Hepatocyte (in vitro differentiated cells): ENCODE data around the gene APBA1. TPM values are rescaled to one million over a fixed set of nuclear protein-coding genes. Genes with fewer than 3 reads are reported as not detected.

Experiments
- DNase-seq: peaks from one replicate; pipeline ENCODE4 v3.0.0-alpha.2; 2016; ENCODE audit warnings: low spot score
- H2AFZ ChIP-seq: fragments of 200-600 bp; sonication (generic); 2 replicates; pipeline ENCODE4 v1.6.0; 2016; ENCODE audit warnings: antibody characterized with exemption, mild to moderate bottlenecking
- H3K27ac ChIP-seq: fragments of 200-600 bp; sonication (generic); 2 replicates; pipeline ENCODE4 v1.5.1; 2016; ENCODE audit warnings: mild to moderate bottlenecking
- H3K27me3 ChIP-seq: fragments of 200-600 bp; sonication (generic); 2 replicates; pipeline ENCODE4 v1.6.1; 2016
- H3K36me3 ChIP-seq: fragments of 200-600 bp; sonication (generic); replicated peaks from 2 replicates; pipeline ENCODE4 v1.5.1; 2016; ENCODE audit warnings: low read depth; ENCODE audit not compliant: insufficient read depth
- H3K4me1 ChIP-seq: fragments of 200-600 bp; sonication (generic); 2 replicates; pipeline ENCODE4 v1.5.1; 2016; ENCODE audit warnings: mild to moderate bottlenecking, moderate library complexity; ENCODE audit not compliant: insufficient read depth
- H3K4me2 ChIP-seq: fragments of 200-600 bp; sonication (generic); 2 replicates; pipeline ENCODE4 v1.6.0; 2016
- H3K4me3 ChIP-seq: fragments of 200-600 bp; sonication (generic); 2 replicates; pipeline ENCODE4 v1.5.1; 2016; ENCODE audit warnings: mild to moderate bottlenecking
- H3K79me2 ChIP-seq: fragments of 200-600 bp; sonication (generic); 2 replicates; pipeline ENCODE4 v1.6.0; 2017; ENCODE audit warnings: mild to moderate bottlenecking
- H3K9me2 ChIP-seq: fragments of 200-600 bp; sonication (generic); replicated peaks from 2 replicates; pipeline ENCODE4 v1.6.0; 2017; ENCODE audit warnings: mild to moderate bottlenecking; ENCODE audit not compliant: insufficient read depth
- H3K9me3 ChIP-seq: fragments of 200-600 bp; sonication (generic); 2 replicates; pipeline ENCODE4 v1.5.1; 2016; ENCODE audit warnings: low read depth, mild to moderate bottlenecking
- H4K20me1 ChIP-seq: fragments of 200-600 bp; sonication (generic); 2 replicates; pipeline ENCODE4 v1.6.0; 2016; ENCODE audit warnings: mild to moderate bottlenecking; ENCODE audit not compliant: insufficient read depth, poor library complexity, severe bottlenecking
- EZH2 ChIP-seq: fragments of 200-600 bp; sonication (generic); IDR thresholded peaks from 2 replicates; pipeline ENCODE4 v1.6.1; 2016; ENCODE audit warnings: antibody characterized with exemption, mild to moderate bottlenecking, borderline replicate concordance
- EZH2phosphoT487 ChIP-seq: fragments of 200-600 bp; sonication (generic); IDR thresholded peaks from one replicate; pipeline ENCODE4 v1.6.1; 2018; ENCODE audit warnings: antibody characterized with exemption, mild to moderate bottlenecking, low read depth, moderate library complexity; ENCODE audit not compliant: unreplicated experiment, severe bottlenecking
- WGBS: methylation state at CpG from one replicate; pipeline ENCODE4 v1.1.6; 2016; ENCODE audit warnings: low lambda C conversion rate; ENCODE audit errors: missing lambda C conversion rate; 5-methylcytosine and 5-hydroxymethylcytosine counted together
- polyA plus RNA-seq: library from polyadenylated mRNA; unstranded; fragments of >200 nt; fragmentation: Nextera tagmentation; extraction: Ambion mirVana; gene quantifications from 2 replicates; pipeline ENCODE4 v1.2.1, GENCODE V29; 2016
- total RNA-seq: library from RNA; depleted of rRNA; stranded (reverse); fragments of >200 nt; gene quantifications from 2 replicates; pipeline ENCODE4 v1.2.3, GENCODE V29; 2014
- TF ChIP-seq, protein P1 (sequence below): fragments of 200-600 bp; sonication (generic); IDR thresholded peaks from 2 replicates; pipeline ENCODE4 v1.5.1; 2016; ENCODE audit warnings: antibody characterized with exemption, mild to moderate bottlenecking; ENCODE audit not compliant: poor library complexity

The APBA1 gene
- total and polyA plus RNA-seq, 2 experiments from 2014 or later: 1.5 to 12.0 TPM

- no peak overlapping the region for H2AFZ ChIP-seq
- H3K36me3 ChIP-seq: no peaks in the 10 kb centered on the region
- DNase-seq: no peak
- H3K9me2 ChIP-seq: no peaks in the 10 kb centered on the region
- no peaks in the 10 kb centered on the region for H4K20me1 ChIP-seq
- no peaks in the 10 kb centered on the region for H3K79me2 ChIP-seq
- H3K27me3 ChIP-seq: no peaks in the 10 kb centered on the region
- H3K4me3 ChIP-seq: no peak overlapping the region
- no peak overlapping the region for H3K4me2 ChIP-seq
- TF ChIP-seq EZH2 (no peak), EZH2phosphoT487 (no peak)
- TF ChIP-seq, protein P1, sequence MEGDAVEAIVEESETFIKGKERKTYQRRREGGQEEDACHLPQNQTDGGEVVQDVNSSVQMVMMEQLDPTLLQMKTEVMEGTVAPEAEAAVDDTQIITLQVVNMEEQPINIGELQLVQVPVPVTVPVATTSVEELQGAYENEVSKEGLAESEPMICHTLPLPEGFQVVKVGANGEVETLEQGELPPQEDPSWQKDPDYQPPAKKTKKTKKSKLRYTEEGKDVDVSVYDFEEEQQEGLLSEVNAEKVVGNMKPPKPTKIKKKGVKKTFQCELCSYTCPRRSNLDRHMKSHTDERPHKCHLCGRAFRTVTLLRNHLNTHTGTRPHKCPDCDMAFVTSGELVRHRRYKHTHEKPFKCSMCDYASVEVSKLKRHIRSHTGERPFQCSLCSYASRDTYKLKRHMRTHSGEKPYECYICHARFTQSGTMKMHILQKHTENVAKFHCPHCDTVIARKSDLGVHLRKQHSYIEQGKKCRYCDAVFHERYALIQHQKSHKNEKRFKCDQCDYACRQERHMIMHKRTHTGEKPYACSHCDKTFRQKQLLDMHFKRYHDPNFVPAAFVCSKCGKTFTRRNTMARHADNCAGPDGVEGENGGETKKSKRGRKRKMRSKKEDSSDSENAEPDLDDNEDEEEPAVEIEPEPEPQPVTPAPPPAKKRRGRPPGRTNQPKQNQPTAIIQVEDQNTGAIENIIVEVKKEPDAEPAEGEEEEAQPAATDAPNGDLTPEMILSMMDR: no peak
- H3K27ac ChIP-seq: no peak overlapping the region
- H3K9me3 ChIP-seq: no peaks in the 10 kb centered on the region
- no peaks in the 10 kb centered on the region for H3K4me1 ChIP-seq
- WGBS: 86% methylated on average over 5 of the region's 5 CpGs
Observed at GRCh38 chr9:69603656-69604055, 68.5 kb downstream of the APBA1 start.

GRCh38 chr9:69602773-69603172 lies 69.4 kb downstream of the APBA1 start:
- H3K4me1 ChIP-seq: no peaks in the 10 kb centered on the region
- 97% methylated on average over 1 of the region's 1 CpG for WGBS
- no peak overlapping the region for H3K27ac ChIP-seq
- H3K27me3 ChIP-seq: no peaks in the 10 kb centered on the region
- H3K9me3 ChIP-seq: no peaks in the 10 kb centered on the region
- H3K9me2 ChIP-seq: no peaks in the 10 kb centered on the region
- DNase-seq: no peak
- H3K4me3 ChIP-seq: no peak overlapping the region
- no peaks in the 10 kb centered on the region for H3K79me2 ChIP-seq
- H3K4me2 ChIP-seq: no peak overlapping the region
- no peaks in the 10 kb centered on the region for H3K36me3 ChIP-seq
- TF ChIP-seq EZH2: no peak
- no peak for TF ChIP-seq EZH2phosphoT487
- TF ChIP-seq, protein P1: no peak
- H2AFZ ChIP-seq: no peak overlapping the region
- H4K20me1 ChIP-seq: no peaks in the 10 kb centered on the region

GRCh38 chr9:69601698-69602097 lies 70.5 kb downstream of the APBA1 start:
- WGBS: 89% methylated on average over 1 of the region's 1 CpG
- Histone ChIP-seq H3K79me2 (no peaks in the 10 kb centered on the region), H3K27ac (no peak overlapping the region), H3K27me3 (no peaks in the 10 kb centered on the region), H3K9me2 (no peaks in the 10 kb centered on the region), H3K4me1 (no peaks in the 10 kb centered on the region), H3K4me2 (no peak overlapping the region), H2AFZ (no peak overlapping the region), H3K4me3 (no peak overlapping the region), H3K9me3 (no peaks in the 10 kb centered on the region), H4K20me1 (no peaks in the 10 kb centered on the region), H3K36me3 (no peaks in the 10 kb centered on the region)
- no peak for DNase-seq
- no peak for TF ChIP-seq EZH2phosphoT487
- no peak for TF ChIP-seq EZH2
- TF ChIP-seq, protein P1: no peak
